Neural crest cell (in vitro differentiated cells): ENCODE measurements around the gene NVL. TPM values are rescaled to one million over a fixed set of nuclear protein-coding genes. Genes with fewer than 3 reads are reported as not detected.

ENCODE experiments used
- DNase-seq: peaks from one replicate; pipeline ENCODE4 v3.0.0; 2021; ENCODE audit warnings: low read depth, mixed read lengths, low spot score
- H3K27ac Mint-ChIP-seq: one replicate; pipeline ENCODE4 v1.8.0; 2021; ENCODE audit warnings: mild to moderate bottlenecking, mixed read lengths; ENCODE audit not compliant: unreplicated experiment
- H3K27me3 Mint-ChIP-seq: 2 replicates; pipeline ENCODE4 v1.8.0; 2021; ENCODE audit warnings: low read depth, mild to moderate bottlenecking, mixed read lengths
- H3K36me3 Mint-ChIP-seq: 2 replicates; pipeline ENCODE4 v1.8.0; 2021; ENCODE audit warnings: low read depth, mild to moderate bottlenecking, mixed read lengths
- H3K4me1 Mint-ChIP-seq: 2 replicates; pipeline ENCODE4 v1.8.0; 2021; ENCODE audit warnings: mixed read lengths
- H3K4me3 Mint-ChIP-seq: one replicate; pipeline ENCODE4 v1.8.0; 2021; ENCODE audit warnings: mild to moderate bottlenecking, mixed read lengths
- H3K9me3 Mint-ChIP-seq: 2 replicates; pipeline ENCODE4 v1.8.0; 2021; ENCODE audit warnings: mixed read lengths
- CTCF ChIP-seq: fragments of 200-600 bp; sonication (generic); conservative IDR thresholded peaks from 2 replicates; pipeline ENCODE4 v1.5.0; 2021; ENCODE audit warnings: antibody characterized with exemption, mild to moderate bottlenecking
- total RNA-seq: library from RNA; stranded (reverse); gene quantifications from 2 replicates; pipeline ENCODE4 v1.2.1, GENCODE V29; 2021

Gene NVL
- total RNA-seq, 1 donor from 2014 or later = 51.2 TPM

DNA sequence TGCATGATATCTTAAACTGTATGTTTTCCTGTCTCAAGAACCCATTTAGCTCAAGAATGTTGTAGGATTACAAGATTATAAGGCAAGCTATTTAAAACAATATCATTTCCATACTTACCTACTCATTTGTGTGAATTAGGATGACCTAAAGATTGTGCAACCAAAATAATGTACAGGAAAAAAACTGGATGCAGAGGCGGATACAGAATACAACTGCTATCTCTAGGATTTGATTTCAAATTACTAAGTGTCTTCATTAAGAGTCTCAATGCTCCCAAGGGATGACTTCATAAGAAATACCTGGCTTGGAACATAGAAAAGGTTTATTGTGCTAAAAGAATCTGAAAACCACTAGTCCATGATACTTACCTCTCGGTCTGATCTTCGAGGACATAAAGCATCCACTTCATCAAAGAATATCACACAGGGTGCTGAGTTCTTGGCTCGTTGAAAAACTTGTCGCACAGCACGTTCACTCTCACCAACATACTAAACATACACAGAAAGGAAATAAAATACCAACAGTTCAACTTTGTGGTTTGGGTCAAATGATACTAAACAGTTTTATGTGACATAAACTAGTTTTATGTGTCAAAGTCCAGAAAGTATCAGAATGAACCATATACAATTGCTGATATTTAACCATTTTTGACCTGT lies 54.9 kb downstream of the NVL start:
- no peaks in the 10 kb centered on the region for H3K27me3 Mint-ChIP-seq
- H3K4me1 Mint-ChIP-seq = no peaks in the 10 kb centered on the region
- H3K36me3 Mint-ChIP-seq = peaks cover 7% of the 10 kb centered on the region
- no peaks in the 10 kb centered on the region for H3K9me3 Mint-ChIP-seq
- no peak for TF ChIP-seq CTCF
- no peak overlapping the region for H3K4me3 Mint-ChIP-seq
- no peak overlapping the region for H3K27ac Mint-ChIP-seq
- DNase-seq = no peak

GRCh38 chr1:224273641-224274040 lies 56.3 kb downstream of the NVL start:
- no peaks in the 10 kb centered on the region for H3K27me3 Mint-ChIP-seq
- DNase-seq = no peak
- H3K4me3 Mint-ChIP-seq = no peak overlapping the region
- no peak overlapping the region for H3K27ac Mint-ChIP-seq
- H3K4me1 Mint-ChIP-seq = no peaks in the 10 kb centered on the region
- TF ChIP-seq CTCF = no peak
- H3K9me3 Mint-ChIP-seq = no peaks in the 10 kb centered on the region
- peaks cover 10% of the 10 kb centered on the region for H3K36me3 Mint-ChIP-seq

GRCh38 chr1:224271106-224271505 lies 58.9 kb downstream of the NVL start:
- no peak for DNase-seq
- Mint-ChIP-seq H3K27ac (no peak overlapping the region), H3K36me3 (peaks cover 7% of the 10 kb centered on the region), H3K9me3 (no peaks in the 10 kb centered on the region), H3K4me1 (peaks cover 6% of the 10 kb centered on the region), H3K4me3 (no peak overlapping the region), H3K27me3 (no peaks in the 10 kb centered on the region)
- TF ChIP-seq CTCF = no peak

- H3K36me3 Mint-ChIP-seq = peaks cover 6% of the 10 kb centered on the region
- H3K27ac Mint-ChIP-seq = no peak overlapping the region
- TF ChIP-seq CTCF = no peak
These were observed 62.0 kb downstream of the NVL start for GRCh38 chr1:224267925-224268324.

GRCh38 chr1:224266915-224267856 lies 62.8 kb downstream of the NVL start:
- Mint-ChIP-seq H3K9me3 (no peaks in the 10 kb centered on the region), H3K36me3 (peaks cover 9% of the 10 kb centered on the region), H3K27ac (no peak overlapping the region), H3K4me1 (peaks cover 6% of the 10 kb centered on the region), H3K27me3 (no peaks in the 10 kb centered on the region), H3K4me3 (no peak overlapping the region)
- no peak for DNase-seq
- TF ChIP-seq CTCF = no peak

More at GRCh38 chr1:224267925-224268324, 62.0 kb downstream of the NVL start:
- no peak overlapping the region for H3K4me3 Mint-ChIP-seq
- no peak for DNase-seq
- no peaks in the 10 kb centered on the region for H3K27me3 Mint-ChIP-seq
- H3K4me1 Mint-ChIP-seq = peaks cover 6% of the 10 kb centered on the region
- no peaks in the 10 kb centered on the region for H3K9me3 Mint-ChIP-seq
